Islet precursor cell (in vitro differentiated cells): ENCODE results near the gene LRP3.
A peak's percentile ranks its signal among the peaks of the same experiment; 100 is the strongest.

Experiments used
- DNase-seq: peaks from one replicate; pipeline ENCODE4 v3.0.0-alpha.2; 2018

Gene LRP3

DNA sequence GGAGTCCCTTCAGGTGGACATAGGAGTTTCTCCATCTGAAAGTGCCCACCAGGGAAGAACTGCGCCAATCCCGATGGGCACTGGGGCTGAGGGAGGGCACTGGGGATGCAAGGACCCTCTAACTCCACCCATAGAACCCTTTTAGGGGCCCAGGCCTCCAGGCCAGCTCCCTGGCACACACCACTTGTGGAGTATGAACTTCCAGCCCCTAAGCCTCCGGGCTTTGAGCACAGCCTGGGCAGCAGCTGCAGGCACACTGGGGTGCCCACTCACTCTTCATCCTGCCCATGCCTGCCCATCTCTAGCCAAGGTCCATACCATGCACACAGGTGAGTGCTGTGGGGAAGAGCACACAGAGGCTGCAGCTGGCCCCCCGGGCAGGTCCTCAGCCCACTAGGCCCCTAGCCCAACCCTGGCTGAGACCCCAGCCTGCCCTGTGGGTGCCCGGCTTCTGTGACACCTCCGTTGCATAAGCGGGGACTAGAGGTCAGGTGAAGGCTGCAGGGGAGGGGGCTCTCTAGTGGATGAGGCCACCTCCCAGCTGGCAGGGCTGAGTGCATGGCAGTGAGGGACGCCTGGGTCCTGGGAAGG is 46.1 kb downstream of the LRP3 start:
- DNase-seq = no peak

DNA sequence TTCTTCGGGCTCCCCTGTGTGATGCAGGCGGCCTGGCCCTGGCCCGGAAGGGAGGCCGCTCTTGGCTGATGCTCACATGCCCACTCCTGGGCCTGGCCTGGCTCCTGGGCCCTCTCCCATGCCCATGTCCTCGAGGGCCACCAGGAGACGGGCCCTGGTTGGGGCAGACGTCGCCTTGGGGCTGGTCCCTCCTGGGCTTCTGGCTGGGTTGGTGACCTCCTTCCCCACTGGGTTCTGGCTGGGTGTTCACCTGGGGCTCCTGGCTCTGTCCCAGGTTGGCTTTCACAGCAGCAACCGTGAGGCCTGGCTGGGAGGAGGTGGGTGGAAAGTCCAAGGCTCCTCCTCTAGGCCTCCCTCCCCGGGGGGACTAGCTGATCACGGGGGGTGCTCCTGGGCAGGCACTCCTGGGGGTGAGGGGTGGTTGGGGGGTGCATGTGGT is 47.0 kb downstream of the LRP3 start:
- DNase-seq = no peak

DNA sequence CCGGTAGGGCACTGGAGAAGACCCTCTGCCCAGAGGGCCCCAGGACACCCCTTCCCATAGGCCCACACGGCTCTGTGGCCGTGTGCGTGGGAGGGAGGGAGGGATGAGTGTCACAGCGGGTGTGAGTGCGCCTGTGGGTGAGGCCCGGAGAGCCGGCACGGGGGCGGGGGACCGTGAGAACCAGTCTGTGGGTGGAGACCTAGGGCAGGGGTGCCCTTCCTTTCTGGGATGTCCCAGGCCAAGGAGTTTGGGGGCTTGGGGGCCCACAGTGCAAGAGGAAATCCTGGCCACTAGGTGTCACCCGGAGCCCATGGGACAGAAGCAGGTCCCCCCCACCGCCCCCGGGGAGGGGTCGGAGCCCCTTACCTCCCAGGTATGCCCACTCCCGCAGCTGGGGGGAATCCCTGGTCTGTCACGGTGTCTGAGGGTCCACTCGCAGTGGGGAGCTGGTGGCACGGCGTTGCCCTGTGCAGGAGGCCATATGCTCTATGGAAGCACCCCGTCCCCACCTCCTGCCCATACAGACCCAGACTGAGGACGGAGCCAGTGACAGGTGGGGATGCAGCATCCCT is 47.5 kb downstream of the LRP3 start:
- DNase-seq = no peak

DNA sequence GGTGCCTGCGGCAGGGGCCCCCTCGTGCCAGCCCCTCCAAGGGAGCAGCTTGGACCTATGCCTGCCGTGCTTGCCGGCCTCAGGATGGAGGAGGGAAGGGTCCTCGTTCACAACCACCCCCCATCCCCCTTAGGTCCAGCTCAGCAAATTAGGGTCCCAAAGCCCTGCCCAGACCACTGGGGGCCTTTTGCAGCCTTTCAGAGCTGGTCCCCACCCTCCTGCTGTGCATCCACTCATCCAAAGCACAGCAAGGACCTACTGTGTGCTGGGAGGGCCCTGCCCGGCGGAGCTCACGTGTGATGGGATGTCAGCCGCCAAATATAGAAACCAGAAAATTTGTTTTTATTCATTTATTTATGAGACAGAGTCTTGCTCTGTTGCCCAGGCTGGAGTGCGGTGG is 48.0 kb downstream of the LRP3 start:
- no peak for DNase-seq

DNA sequence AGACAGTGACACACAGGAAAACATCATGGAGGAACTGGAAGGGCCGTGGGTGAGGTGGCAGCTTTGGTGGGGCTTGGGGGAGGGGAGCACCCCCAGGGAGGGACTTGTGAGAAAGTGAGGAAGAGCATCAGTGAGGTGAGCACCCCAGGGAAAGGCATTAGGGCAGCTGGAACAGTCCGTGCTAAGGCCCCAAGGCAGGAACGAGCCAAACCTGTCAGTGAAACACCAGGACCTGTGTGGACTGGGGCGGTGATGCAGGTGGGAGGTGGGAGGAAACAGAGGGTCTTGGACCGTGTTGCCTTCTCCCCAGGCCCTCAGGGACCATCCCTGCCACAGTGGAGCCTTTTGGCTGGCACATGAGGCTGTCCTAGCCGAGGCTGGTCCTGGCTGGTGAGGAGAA is 48.8 kb downstream of the LRP3 start:
- no peak for DNase-seq

DNA sequence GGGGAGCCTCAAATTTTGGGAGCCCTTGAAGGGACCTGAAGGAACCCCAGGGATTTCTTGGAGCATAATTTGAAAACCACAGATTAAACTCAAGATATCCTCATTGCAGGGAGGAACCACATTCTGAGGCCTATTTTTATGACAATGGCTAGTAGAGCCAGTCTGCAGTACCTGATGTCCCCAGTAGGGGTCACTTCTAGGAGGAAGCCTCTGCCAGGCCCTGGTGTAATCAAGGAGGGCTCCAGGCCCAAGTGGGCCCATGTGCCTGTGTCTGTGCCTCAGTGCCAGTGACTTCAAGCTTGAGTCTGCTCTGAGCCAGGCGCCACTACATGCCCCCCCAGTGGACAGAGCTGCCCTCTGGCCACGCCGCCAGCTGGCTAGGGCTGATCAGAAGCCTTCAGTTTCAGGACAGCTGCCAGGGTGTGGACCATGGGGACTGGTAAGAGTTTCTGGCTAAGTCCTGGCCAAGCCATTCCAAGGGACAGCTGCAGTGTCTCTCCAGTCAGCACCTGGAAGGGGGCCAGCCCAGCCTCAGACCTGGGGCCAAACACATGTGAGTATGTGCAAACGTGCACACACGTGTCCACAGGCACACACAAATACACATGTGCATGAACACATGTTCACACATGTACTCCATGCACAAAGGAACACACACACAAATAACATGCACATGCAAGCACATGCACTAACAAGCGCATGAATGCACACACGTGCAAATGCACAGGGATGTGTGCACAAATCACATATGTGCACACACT is 52.0 kb downstream of the LRP3 start:
- DNase-seq = no peak

DNA sequence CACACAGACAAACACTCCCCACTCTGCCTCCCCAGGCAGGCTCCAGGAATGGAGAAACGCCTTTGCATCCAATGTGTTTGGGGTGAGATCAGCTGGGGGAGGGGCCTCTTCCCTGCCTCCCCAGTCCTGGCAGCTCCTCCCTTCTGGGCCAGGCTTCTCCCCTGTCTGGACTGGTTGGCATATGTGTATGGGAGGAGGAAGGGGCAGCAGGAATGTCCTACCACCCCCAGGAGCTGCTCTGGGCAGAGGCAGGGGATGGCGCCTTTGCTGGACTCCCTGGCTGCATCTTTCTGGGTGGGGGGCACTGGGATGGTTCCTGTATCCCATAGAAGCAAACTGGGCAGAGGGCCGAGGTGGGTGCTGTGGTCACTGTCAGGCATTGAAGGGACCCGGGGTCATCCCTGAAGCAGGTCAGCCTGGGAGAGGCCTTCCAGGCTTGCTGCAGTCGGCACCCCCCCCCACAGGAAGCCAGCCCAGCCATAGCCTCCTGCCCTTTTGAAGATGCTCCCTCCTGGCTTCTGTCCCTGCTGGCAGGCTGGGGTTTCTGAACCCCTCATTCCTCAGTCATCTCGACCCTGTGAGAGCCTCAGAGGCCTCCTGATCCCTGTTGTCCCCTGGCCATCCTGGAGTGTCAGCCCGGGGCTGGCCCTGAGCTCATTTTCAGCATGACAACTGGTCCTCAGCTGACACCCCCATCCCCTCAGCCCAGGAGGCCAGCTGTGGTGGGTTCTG is 52.7 kb downstream of the LRP3 start:
- DNase-seq = no peak

DNA sequence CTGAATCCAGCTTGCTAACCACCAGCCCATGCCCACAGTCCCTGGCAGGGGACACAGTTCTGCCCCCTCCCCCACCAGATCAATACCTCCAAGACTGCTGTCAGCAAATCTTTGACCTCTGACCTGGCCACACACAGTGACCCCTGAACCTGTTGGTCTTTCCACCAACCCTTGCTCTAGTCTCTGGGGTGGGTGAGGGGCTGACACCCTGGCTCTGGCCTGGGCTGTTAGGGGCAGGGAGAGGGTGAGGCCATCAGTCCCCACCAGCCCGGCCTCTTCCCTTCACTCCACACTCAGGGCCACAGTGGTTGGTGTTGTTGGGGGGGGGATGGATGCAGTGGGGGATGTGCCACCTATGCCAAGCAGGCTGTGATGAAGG is 53.3 kb downstream of the LRP3 start:
- DNase-seq = no peak

DNA sequence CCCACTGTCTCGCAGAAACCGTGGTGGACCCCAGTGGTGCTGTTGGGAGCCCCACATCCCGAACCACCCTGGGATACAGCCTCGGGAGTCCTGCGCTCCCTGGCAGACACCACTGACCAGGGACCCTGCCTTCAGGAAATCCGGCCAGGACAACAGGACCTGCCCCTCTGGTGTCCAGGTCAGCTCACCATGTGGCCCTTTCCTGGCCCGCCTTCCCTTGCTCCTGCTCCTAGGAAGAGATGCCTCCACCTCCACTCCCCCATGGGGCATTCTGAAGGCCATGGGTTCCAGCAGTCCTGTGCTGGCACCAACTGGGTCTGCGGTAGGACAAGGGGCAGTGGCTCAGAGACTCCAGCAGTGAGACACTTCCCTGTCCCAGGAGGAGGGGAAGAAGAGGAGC is 54.0 kb downstream of the LRP3 start:
- DNase-seq = no peak

DNA sequence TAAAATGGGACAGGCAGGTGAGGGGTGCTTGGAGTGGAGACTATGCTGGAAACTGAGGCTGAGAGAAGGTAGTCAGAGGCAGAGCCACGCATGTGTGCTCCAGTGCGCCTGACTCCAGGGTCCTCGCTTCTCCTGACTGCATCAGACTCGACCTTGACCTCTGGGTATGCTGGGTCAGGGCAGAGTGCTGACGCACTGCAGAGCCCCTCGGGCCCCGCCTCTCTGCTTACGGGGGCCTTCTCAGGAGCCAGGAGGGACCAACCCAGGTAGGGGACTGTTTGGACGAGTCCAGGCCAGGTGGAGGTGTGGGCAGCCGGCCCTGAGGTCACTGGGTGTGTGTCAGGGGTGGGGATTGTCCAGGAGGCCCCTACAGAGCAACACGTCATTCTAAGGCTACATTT is 54.4 kb downstream of the LRP3 start:
- DNase-seq = no peak

DNA sequence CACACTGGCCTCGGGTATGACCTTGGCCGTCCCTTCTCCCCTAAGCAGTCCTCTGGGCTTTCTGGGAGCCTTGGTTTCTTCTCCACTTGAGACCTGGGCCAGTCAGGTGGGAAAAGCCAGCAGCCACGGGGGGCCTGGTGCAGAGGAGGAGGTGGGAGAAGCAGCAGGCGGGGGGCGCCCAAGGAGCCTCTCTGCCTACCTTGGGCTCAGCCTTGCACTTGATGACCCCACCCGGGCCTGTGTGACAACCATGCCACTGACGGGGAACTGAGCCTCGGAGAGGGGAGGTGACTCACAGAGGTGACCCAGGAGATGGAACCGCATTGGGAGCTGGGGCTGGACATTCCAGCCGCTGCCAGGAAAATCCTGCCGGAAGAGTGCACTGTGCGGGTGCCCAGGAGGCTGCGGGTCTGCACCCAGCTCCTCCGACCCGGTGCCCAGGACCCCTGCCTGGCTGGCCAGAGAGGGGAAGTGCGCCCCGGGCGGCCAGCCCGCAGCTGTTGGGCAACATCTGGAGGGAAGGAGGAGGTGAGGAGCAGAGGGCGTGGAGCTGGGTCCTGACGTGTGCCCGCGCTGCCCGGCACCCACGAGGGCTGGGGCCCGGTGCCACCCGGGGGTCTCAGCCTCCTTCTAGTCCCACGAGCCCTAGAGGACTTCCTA is 55.0 kb downstream of the LRP3 start:
- DNase-seq = peak; percentile 59

DNA sequence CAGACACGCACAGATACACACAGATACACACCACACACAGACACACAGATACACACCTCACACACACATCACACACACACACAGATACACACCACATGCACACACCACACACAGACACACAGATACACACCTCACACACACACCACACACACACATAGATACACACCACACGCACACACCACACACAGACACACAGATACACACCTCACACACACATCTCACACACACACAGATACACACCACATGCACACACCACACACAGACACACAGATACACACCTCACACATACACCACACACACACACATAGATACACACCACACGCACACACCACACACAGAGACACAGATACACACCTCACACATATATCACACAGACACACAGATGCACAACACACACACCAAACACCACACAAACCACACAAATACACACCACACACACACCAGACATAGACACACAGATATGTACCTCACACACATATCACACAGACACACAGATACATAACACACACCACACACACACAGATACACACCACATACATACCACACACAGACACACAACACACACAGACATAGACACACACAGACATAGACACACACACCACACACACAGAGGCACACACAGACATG is 55.7 kb downstream of the LRP3 start:
- no peak for DNase-seq

DNA sequence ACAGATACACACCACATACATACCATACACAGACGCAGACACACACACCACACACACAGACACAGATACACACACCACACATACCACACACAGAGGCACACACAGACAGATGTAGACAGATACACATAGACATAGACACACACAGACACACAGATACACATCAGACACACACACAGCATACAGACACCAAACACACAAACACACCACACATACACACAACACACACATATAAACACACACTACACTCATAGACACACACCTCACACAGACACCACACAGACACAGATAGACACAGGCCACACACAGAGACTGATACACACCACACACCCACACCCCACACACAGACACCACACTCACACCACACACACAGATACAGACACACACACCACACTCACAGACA is 56.4 kb downstream of the LRP3 start:
- DNase-seq = no peak

DNA sequence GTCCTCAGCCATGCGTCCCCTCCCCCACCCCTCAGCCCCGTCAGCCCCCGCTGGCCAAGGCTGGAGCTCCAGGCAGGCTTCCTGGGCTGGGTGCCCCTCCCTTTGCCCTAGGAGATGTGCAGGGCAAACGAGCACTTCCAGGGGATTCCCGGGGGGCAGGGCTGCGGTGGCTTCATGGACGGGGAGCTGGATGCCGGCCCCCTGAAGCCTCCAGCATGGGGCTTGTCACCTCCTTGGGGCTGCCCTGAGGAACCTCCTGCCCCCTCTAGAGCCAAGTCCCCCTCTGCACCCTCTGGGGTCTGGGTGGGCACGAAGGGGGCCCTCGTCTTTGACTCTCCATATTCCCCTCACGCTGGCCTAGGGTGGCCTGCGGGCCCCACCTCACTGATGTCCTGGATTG is 56.9 kb downstream of the LRP3 start:
- no peak for DNase-seq

DNA sequence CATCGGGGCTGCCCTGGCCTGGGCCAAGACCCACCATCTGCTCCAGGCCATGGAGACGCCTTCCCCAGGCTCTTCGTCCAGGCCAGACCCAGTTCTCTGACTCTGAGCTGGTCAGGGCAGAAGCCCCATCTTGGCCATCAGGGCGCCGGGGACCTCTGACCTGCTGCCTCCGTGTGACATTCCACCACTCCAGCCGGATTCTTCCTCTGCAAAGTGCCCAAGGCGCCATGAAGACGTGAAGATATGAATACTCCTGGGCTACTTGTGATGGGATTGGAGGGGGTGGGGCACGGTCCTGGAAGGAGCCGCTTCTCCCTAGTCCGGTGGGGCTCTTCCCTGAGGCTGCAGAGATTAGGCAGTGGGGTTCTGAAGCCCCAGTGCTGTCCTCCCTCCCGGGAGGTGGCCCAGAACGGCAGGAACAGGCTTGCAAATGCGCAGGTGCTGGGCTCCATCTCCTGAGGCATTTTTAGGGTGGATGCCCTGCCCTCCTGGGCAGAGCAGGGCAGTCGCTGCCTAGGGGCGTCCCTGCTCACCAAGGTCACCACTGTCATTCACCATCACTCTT is 57.5 kb downstream of the LRP3 start:
- DNase-seq = no peak

DNA sequence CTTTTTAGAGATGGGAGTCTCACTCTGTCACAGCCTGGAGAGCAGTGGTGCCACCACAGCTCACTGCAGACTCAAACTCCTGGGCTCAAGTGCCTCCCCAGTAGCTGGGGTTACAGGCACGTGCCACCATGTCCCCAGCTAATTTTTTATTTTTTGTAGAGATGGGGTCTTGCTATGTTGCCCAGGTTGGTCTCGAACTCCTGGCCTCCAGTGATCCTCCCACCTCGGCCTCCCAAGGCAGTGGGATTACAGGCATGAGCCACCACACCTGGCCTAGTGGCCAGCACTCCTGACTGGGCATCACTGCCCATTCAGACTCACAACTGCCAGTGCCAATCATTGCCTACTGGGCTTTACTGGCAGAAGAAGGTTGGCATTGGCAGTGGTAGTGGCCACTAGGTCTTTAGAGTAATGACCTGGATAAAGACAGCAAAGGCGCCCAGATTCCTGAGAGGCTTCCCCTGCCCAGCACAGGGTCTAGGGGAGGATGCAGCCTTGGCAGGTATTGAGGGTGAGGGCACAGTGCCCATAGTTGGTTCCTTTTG is 58.4 kb downstream of the LRP3 start:
- DNase-seq = no peak

DNA sequence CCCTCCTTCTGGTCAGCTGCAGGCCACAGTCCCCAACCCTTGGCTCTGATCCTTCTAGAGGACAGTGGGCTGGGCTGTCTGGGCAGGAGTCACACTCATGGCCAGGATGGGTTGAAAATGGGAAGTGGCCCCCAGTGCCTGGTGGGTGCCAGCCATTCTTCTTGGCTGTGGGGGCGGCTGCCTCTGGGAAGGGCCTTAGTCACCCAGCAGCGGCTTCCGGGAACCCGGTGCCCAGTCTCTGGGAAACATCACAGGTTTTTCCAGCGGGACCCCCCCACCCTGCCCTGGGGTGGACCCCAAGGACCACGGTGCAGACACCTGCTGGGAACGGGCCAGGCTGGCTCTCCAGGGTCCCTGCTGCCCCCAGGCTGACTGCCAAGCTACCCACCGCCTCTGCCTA is 58.8 kb downstream of the LRP3 start:
- DNase-seq = no peak

DNA sequence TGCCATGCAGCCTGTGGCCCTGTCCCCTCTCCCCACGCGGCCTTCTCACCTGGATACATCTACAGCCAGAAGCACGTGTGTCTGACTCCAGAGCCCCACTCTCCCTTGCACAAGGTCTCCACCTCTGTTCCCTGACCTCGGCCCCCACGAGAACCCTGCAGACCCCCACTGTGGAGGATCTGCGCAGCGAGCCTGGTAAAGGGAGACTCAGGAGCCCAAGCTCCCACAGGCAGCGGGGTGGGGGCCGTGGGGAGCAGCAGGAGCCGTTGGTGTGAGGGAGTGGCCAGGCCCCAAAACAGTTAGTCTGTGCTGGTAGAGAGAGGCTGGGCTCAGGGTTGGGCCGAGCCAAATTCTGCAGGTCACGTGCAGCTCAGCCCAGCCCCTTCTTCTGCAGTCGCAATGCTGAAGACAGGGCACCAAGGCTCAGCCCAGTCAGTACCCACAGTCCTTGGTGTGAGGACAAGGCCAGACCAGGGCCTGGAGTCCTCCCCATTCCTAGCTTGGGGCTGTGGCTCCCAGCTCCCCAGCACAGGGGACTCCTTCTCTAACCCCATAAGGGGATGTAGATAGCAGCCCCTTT is 60.2 kb downstream of the LRP3 start:
- no peak for DNase-seq

DNA sequence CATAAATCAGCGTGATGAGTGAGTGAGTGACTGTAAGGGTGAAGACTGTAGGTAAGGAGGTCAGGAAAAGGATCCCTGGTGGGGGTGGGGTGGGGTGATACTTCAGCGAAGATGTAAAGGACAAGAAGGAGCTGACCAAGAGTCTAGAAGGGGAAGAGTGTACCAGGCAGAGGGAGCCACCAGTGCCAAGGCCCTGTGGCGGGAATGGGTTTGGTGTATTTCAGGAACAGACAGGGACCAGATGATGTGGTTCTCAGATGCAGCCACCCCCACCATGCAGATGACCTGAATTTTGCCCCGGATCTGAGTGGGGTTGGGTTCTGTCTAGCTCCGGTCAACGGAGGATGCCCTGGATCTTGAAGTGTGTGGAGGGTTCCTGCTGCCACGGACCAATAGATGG is 61.7 kb downstream of the LRP3 start:
- no peak for DNase-seq

DNA sequence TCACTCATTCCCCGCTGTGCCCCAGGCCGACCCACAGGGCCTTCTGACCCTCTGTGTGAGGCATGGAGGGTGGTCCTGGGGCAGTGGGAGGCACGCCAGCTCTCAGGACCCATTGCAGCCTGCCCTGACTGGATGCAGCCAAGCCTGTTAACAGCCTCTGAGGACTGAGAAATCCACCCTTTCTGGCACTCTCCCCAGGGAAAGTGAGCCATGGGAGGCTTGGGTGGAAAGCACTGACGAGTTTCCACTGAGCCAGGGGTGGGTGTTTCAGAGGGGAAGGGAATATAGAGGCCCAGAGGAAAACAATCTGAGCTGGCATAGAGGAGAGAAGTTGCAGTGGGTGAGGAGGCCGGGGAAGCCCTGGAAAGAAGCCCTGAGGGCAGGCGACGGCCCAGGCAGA is 62.1 kb downstream of the LRP3 start:
- no peak for DNase-seq

DNA sequence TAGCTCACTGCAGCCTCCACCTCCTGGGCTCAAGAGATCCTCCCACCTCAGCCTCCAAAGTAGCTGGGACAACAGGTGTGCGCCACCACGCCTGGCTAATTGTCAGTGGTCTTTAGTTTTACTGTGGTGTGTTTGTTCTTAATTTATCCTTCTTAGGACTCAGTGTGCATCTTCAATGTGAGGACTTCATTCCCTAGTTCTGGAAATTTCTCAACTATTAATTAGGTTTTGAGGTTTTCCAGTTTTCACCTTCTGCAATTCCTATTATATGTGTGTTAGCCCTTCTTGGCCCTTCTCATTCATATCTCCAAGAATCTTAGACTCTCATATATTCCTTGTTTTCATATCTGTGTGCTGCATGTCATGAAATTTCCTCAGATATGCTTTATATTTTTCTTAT is 63.7 kb downstream of the LRP3 start:
- DNase-seq = no peak
